ENCODE measurements around the gene SRRM3.
"Not testable (repeated sequence)": the region's sequence is repeated elsewhere in the genome, so short reads cannot be mapped to it uniquely, and the experiment has no call there.

SRRM3 gene

GRCh38 chr7:76201732-76202665 is at the start of gene SRRM3:
Gene SRRM3, plus strand, starts transcription at chr7:76201896. Its CDS starts 33,171 bp downstream, at chr7:76235067.
- H3K4me3 ChIP-seq (ENCODE audit: control insufficient read depth, low read depth, low read length) = no peak within 1 kb of the TSS
- DNase-seq (ENCODE audit: low read depth) = peak; percentile 18
- TF ChIP-seq CTCF (IDR thresholded peaks at IDR 0.05; ENCODE audit: control insufficient read depth, insufficient read depth, low read depth, low read length, missing control alignments) = peak; percentile 59

GRCh38 chr7:76151932-76152331 is 49.8 kb upstream of the SRRM3 start:
- H3K4me3 ChIP-seq (ENCODE audit: control insufficient read depth, low read depth, low read length) = no peak overlapping the region
- TF ChIP-seq CTCF (IDR thresholded peaks at IDR 0.05; ENCODE audit: control insufficient read depth, insufficient read depth, low read depth, low read length, missing control alignments) = no peak
- no peak for DNase-seq (ENCODE audit: low read depth)

GRCh38 chr7:76153571-76154230 is 48.0 kb upstream of the SRRM3 start:
- H3K4me3 ChIP-seq (ENCODE audit: control insufficient read depth, low read depth, low read length); DNase-seq (ENCODE audit: low read depth): not testable (repeated sequence)

GRCh38 chr7:76155938-76156337 is 45.8 kb upstream of the SRRM3 start:
- no peak overlapping the region for H3K4me3 ChIP-seq (ENCODE audit: control insufficient read depth, low read depth, low read length)
- no peak for TF ChIP-seq CTCF (IDR thresholded peaks at IDR 0.05; ENCODE audit: control insufficient read depth, insufficient read depth, low read depth, low read length, missing control alignments)
- no peak for DNase-seq (ENCODE audit: low read depth)

GRCh38 chr7:76156992-76157685 is 44.6 kb upstream of the SRRM3 start:
- not testable (repeated sequence) for DNase-seq (ENCODE audit: low read depth); H3K4me3 ChIP-seq (ENCODE audit: control insufficient read depth, low read depth, low read length)

GRCh38 chr7:76158416-76158815 is 43.3 kb upstream of the SRRM3 start:
- DNase-seq (ENCODE audit: low read depth); H3K4me3 ChIP-seq (ENCODE audit: control insufficient read depth, low read depth, low read length): not testable (repeated sequence)

- not testable (repeated sequence) for DNase-seq (ENCODE audit: low read depth); H3K4me3 ChIP-seq (ENCODE audit: control insufficient read depth, low read depth, low read length)
These were observed 39.1 kb upstream of the SRRM3 start for GRCh38 chr7:76162416-76163170.

GRCh38 chr7:76163812-76164211 is 37.9 kb upstream of the SRRM3 start:
- H3K4me3 ChIP-seq (ENCODE audit: control insufficient read depth, low read depth, low read length); DNase-seq (ENCODE audit: low read depth): not testable (repeated sequence)

All from AG09309 (cell line).